Epithelial cell of proximal tubule (primary cell): Measurements from ENCODE around the gene TANGO6. TPM values are rescaled to one million over a fixed set of nuclear protein-coding genes. Genes with fewer than 3 reads are reported as not detected.

Experiments used
- DNase-seq: peaks from one replicate; pipeline ENCODE4 v3.0.0-alpha.2; 2011; ENCODE audit warnings: low read depth
- H3K4me3 ChIP-seq: 2 replicates; pipeline ENCODE4 v1.5.1; 2011; ENCODE audit warnings: low read depth, mild to moderate bottlenecking, low read length
- CTCF ChIP-seq: conservative IDR thresholded peaks from 2 replicates; pipeline ENCODE4 v1.5.1; 2012; ENCODE audit warnings: low read depth, mild to moderate bottlenecking, low read length
- total RNA-seq: library from RNA; depleted of rRNA; stranded (reverse); fragments of >200 nt; gene quantifications from 2 replicates; pipeline ENCODE4 v1.2.3, GENCODE V29; 2015

Gene TANGO6
- total RNA-seq, 1 donor from 2014 or later: 20.0 TPM

GRCh38 chr16:69108905-69109252 lies 265.5 kb downstream of the TANGO6 start:
- H3K4me3 ChIP-seq: no peak overlapping the region
- TF ChIP-seq CTCF: no peak

GRCh38 chr16:69109486-69110270 lies 266.3 kb downstream of the TANGO6 start:
- TF ChIP-seq CTCF: no peak
- DNase-seq: no peak

More at GRCh38 chr16:69108905-69109252, 265.5 kb downstream of the TANGO6 start:
- no peak for DNase-seq

GRCh38 chr16:69110406-69110805 lies 267.1 kb downstream of the TANGO6 start:
- no peak overlapping the region for H3K4me3 ChIP-seq
- no peak for TF ChIP-seq CTCF
- no peak for DNase-seq

More at GRCh38 chr16:69109486-69110270, 266.3 kb downstream of the TANGO6 start:
- H3K4me3 ChIP-seq: no peak overlapping the region

- no peak overlapping the region for H3K4me3 ChIP-seq
- TF ChIP-seq CTCF: no peak
- DNase-seq: no peak
These were observed 268.0 kb downstream of the TANGO6 start for GRCh38 chr16:69111216-69111875.

GRCh38 chr16:69111876-69112230 lies 268.5 kb downstream of the TANGO6 start:
- no peak for DNase-seq
- TF ChIP-seq CTCF: no peak
- no peak overlapping the region for H3K4me3 ChIP-seq

GRCh38 chr16:69112285-69113129 lies 269.2 kb downstream of the TANGO6 start:
- no peak overlapping the region for H3K4me3 ChIP-seq
- no peak for DNase-seq
- TF ChIP-seq CTCF: peak; percentile 86
